HCT116 (cell line): ENCODE data around the gene HHAT.

Experiments used
- CTCF ChIP-seq, 3 experiments: fragments of 200-600 bp in 1 of 3; sonication (generic) in 1 of 3; IDR thresholded peaks in 2 of 3; conservative IDR thresholded peaks in 1 of 3; 2 replicates each; pipeline ENCODE4 v1.5.1; 2012 to 2017; ENCODE audit warnings: low read depth in 2 of 3, low read length in 2 of 3, antibody characterized with exemption in 1 of 3, borderline replicate concordance in 1 of 3, control low read depth in 1 of 3, mild to moderate bottlenecking in 1 of 3, mixed read lengths in 1 of 3, mixed run types in 1 of 3, moderate library complexity in 1 of 3; ENCODE audit not compliant: insufficient read depth in 1 of 3
- EGR1 ChIP-seq: IDR thresholded peaks from 2 replicates; pipeline ENCODE4 v1.6.1; 2012; ENCODE audit warnings: low read depth
- ELF1 ChIP-seq: IDR thresholded peaks from 2 replicates; pipeline ENCODE4 v1.6.1; 2012; ENCODE audit warnings: low read depth, borderline replicate concordance
- EZH2 ChIP-seq: fragments of 200-600 bp; sonication (generic); IDR thresholded peaks from 2 replicates; pipeline ENCODE4 v1.6.1; 2017; ENCODE audit warnings: antibody characterized with exemption, mixed run types
- EZH2phosphoT487 ChIP-seq: fragments of 200-600 bp; IDR thresholded peaks from 2 replicates; pipeline ENCODE4 v1.6.1; 2018; ENCODE audit warnings: antibody characterized with exemption, borderline replicate concordance
- JUND ChIP-seq: IDR thresholded peaks from 2 replicates; pipeline ENCODE4 v1.6.1; 2012
- POLR2A ChIP-seq: IDR thresholded peaks from 2 replicates; pipeline ENCODE4 v1.7.0; 2011; ENCODE audit warnings: borderline replicate concordance; ENCODE audit not compliant: insufficient read depth, insufficient read length; ENCODE audit errors: extremely low read depth
- POLR2AphosphoS5 ChIP-seq: IDR thresholded peaks from 2 replicates; pipeline ENCODE4 v1.6.1; 2011; ENCODE audit warnings: mild to moderate bottlenecking, low read depth, low read length, moderate library complexity
- RAD21 ChIP-seq: IDR thresholded peaks from 2 replicates; pipeline ENCODE4 v1.6.1; 2012; ENCODE audit warnings: low read depth, mild to moderate bottlenecking
- REST ChIP-seq: IDR thresholded peaks from 2 replicates; pipeline ENCODE4 v1.6.1; 2012; ENCODE audit warnings: low read depth
- SRF ChIP-seq: IDR thresholded peaks from 2 replicates; pipeline ENCODE4 v1.6.1; 2012; ENCODE audit warnings: low read depth
- ZNF274 ChIP-seq: fragments of 200-500 bp; sonication (Bioruptor generic); IDR thresholded peaks from 2 replicates; pipeline ENCODE4 v1.6.1; 2014; ENCODE audit warnings: mild to moderate bottlenecking, low read depth, low read length, inconsistent platforms

DNA sequence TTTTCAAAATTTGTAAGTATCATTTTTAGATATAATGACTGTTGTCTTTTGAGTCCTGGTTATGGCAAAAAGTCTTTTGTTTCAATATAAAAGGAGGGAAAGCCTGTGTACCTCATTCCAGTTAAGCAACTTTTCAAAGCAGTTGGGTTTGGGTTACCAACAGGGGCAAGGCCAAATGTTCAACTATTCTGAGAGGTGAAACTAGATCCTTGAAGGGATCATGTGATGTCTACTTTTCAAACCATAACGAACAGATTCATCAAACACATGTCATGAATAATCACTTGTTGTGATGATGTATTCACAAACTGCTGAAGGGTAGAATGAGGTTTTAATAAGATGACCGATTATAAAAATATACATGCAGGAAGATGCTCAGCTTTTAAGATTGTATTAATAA is 171.3 kb downstream of the HHAT start:
- no peak for TF ChIP-seq EZH2
- TF ChIP-seq JUND = no peak
- TF ChIP-seq CTCF (IDR thresholded peaks at IDR 0.05 in 2 of 3, conservative IDR thresholded peaks at IDR 0.05 in 1 of 3; ENCODE audit: borderline replicate concordance in 1 of 3, insufficient read depth in 1 of 3, low read depth in 2 of 3, low read length in 2 of 3) = no peak
- TF ChIP-seq RAD21 = no peak
- TF ChIP-seq POLR2AphosphoS5 = no peak
- no peak for TF ChIP-seq REST
- TF ChIP-seq SRF = no peak
- no peak for TF ChIP-seq EGR1
- no peak for TF ChIP-seq ELF1
- TF ChIP-seq EZH2phosphoT487 = no peak
- no peak for TF ChIP-seq ZNF274
- TF ChIP-seq POLR2A = no peak
